HEK293 (cell line): ENCODE measurements around the gene SRR.

Experiments
- CTCF ChIA-PET: fragments of 350-600 bp; formaldehyde crosslinking; extraction: SDS; loops from one replicate; lab custom pipeline; 2021; ENCODE audit warnings: antibody characterized with exemption; lab: Yijun Ruan, JAX
- POLR2A ChIA-PET: fragments of 300-600 bp; formaldehyde crosslinking; extraction: SDS; loops from one replicate; lab custom pipeline; 2020; ENCODE audit warnings: antibody characterized with exemption, inconsistent platforms; lab: Yijun Ruan, JAX
- H3K27ac ChIP-seq: fragments of 200-500 bp; sonication (Bioruptor generic); 2 replicates; pipeline ENCODE4 v1.5.1; 2014; ENCODE audit warnings: low read depth, low read length, control low read depth, inconsistent platforms; ENCODE audit errors: extremely low read depth
- H3K36me3 ChIP-seq, 2 experiments: fragments of 200-500 bp in 1 of 2; sonication (Bioruptor generic) in 1 of 2; 1 replicate in 1 of 2; 2 replicates in 1 of 2; pipeline ENCODE4 v1.5.1; 2014 to 2017; ENCODE audit warnings: inconsistent platforms in 2 of 2, low read length in 2 of 2; ENCODE audit not compliant: control insufficient read depth in 2 of 2, insufficient read depth in 1 of 2
- H3K4me1 ChIP-seq: fragments of 200-500 bp; sonication (Bioruptor generic); 2 replicates; pipeline ENCODE4 v1.5.1; 2014; ENCODE audit warnings: mild to moderate bottlenecking, low read length, inconsistent platforms; ENCODE audit not compliant: control insufficient read depth, insufficient read depth
- H3K4me3 ChIP-seq: 2 replicates; pipeline ENCODE4 v1.5.1; 2011; ENCODE audit warnings: low read depth, mild to moderate bottlenecking, control low read depth, low read length, moderate library complexity
- H3K9me3 ChIP-seq: fragments of 200-500 bp; sonication (Bioruptor generic); 2 replicates; pipeline ENCODE4 v1.5.1; 2014; ENCODE audit warnings: low read depth, low read length, inconsistent platforms; ENCODE audit not compliant: control insufficient read depth, insufficient read depth
- ELK4 ChIP-seq: IDR thresholded peaks from 2 replicates; pipeline ENCODE4 v1.6.1; 2011; ENCODE audit warnings: mild to moderate bottlenecking, low read depth, low read length, borderline replicate concordance
- IKZF3 ChIP-seq: fragments of 450-650 bp; IDR thresholded peaks from 2 replicates; pipeline ENCODE4 v1.5.0; 2018; ENCODE audit warnings: missing biosample characterization, mild to moderate bottlenecking, missing genetic modification characterization, moderate library complexity
- KLF8 ChIP-seq: fragments of 450-650 bp; formaldehyde crosslinking; IDR thresholded peaks from 2 replicates; pipeline ENCODE4 v1.5.1; 2016; ENCODE audit warnings: missing biosample characterization, missing genetic modification characterization
- OVOL3 ChIP-seq: fragments of 450-650 bp; formaldehyde crosslinking; IDR thresholded peaks from 2 replicates; pipeline ENCODE4 v1.5.1; 2016; ENCODE audit warnings: missing biosample characterization, missing genetic modification characterization
- PATZ1 ChIP-seq: fragments of 450-650 bp; formaldehyde crosslinking; IDR thresholded peaks from 2 replicates; pipeline ENCODE4 v1.5.1; 2016; ENCODE audit warnings: missing biosample characterization, missing genetic modification characterization
- PRDM1 ChIP-seq: fragments of 450-650 bp; formaldehyde crosslinking; IDR thresholded peaks from 2 replicates; pipeline ENCODE4; 2016; ENCODE audit warnings: missing biosample characterization, missing genetic modification characterization
- SCRT1 ChIP-seq: fragments of 450-650 bp; formaldehyde crosslinking; IDR thresholded peaks from 2 replicates; pipeline ENCODE4 v1.5.1; 2016; ENCODE audit warnings: missing biosample characterization, missing genetic modification characterization, borderline replicate concordance
- SP2 ChIP-seq: fragments of 450-650 bp; formaldehyde crosslinking; IDR thresholded peaks from 2 replicates; pipeline ENCODE4 v1.5.1; 2016; ENCODE audit warnings: missing biosample characterization, missing genetic modification characterization
- TRIM28 ChIP-seq: IDR thresholded peaks from 2 replicates; pipeline ENCODE4 v1.6.1; 2011; ENCODE audit warnings: low read length, control low read depth, borderline replicate concordance
- WT1 ChIP-seq: fragments of 450-650 bp; formaldehyde crosslinking; IDR thresholded peaks from 2 replicates; pipeline ENCODE4 v1.5.1; 2016; ENCODE audit warnings: missing biosample characterization, missing genetic modification characterization
- ZBTB1 ChIP-seq: fragments of 450-650 bp; formaldehyde crosslinking; IDR thresholded peaks from 2 replicates; pipeline ENCODE4 v1.5.1; 2016; ENCODE audit warnings: missing biosample characterization, missing genetic modification characterization
- ZBTB21 ChIP-seq: fragments of 450-650 bp; formaldehyde crosslinking; IDR thresholded peaks from 2 replicates; pipeline ENCODE4 v1.5.1; 2017; ENCODE audit warnings: missing biosample characterization, missing genetic modification characterization
- ZEB2 ChIP-seq: fragments of 450-650 bp; formaldehyde crosslinking; IDR thresholded peaks from 2 replicates; pipeline ENCODE4 v1.5.1; 2016; ENCODE audit warnings: missing biosample characterization, missing genetic modification characterization
- ZFHX2 ChIP-seq: fragments of 450-650 bp; formaldehyde crosslinking; conservative IDR thresholded peaks from 2 replicates; pipeline ENCODE4 v1.5.1; 2016; ENCODE audit warnings: missing biosample characterization, missing genetic modification characterization
- ZIC2 ChIP-seq: fragments of 450-650 bp; formaldehyde crosslinking; IDR thresholded peaks from 2 replicates; pipeline ENCODE4 v1.5.1; 2016; ENCODE audit warnings: missing biosample characterization, missing genetic modification characterization
- ZNF16 ChIP-seq: fragments of 450-650 bp; formaldehyde crosslinking; IDR thresholded peaks from 2 replicates; pipeline ENCODE4 v1.5.1; 2016; ENCODE audit warnings: low read depth, missing biosample characterization, missing genetic modification characterization
- ZNF239 ChIP-seq: fragments of 450-650 bp; formaldehyde crosslinking; IDR thresholded peaks from 2 replicates; pipeline ENCODE4 v1.5.1; 2016; ENCODE audit warnings: missing biosample characterization, missing genetic modification characterization
- ZNF292 ChIP-seq: fragments of 450-650 bp; formaldehyde crosslinking; IDR thresholded peaks from 2 replicates; pipeline ENCODE4 v1.5.1; 2016; ENCODE audit warnings: low read depth, missing biosample characterization, missing genetic modification characterization, borderline replicate concordance
- ZNF324 ChIP-seq: fragments of 450-650 bp; formaldehyde crosslinking; IDR thresholded peaks from 2 replicates; pipeline ENCODE4 v1.5.1; 2016; ENCODE audit warnings: missing biosample characterization, missing genetic modification characterization
- ZNF362 ChIP-seq: fragments of 450-650 bp; formaldehyde crosslinking; IDR thresholded peaks from 2 replicates; pipeline ENCODE4 v1.5.1; 2016; ENCODE audit warnings: missing biosample characterization, missing genetic modification characterization
- ZNF530 ChIP-seq: fragments of 450-650 bp; formaldehyde crosslinking; IDR thresholded peaks from 2 replicates; pipeline ENCODE4 v1.5.1; 2016; ENCODE audit warnings: low read depth, missing biosample characterization, missing genetic modification characterization
- ZNF544 ChIP-seq: fragments of 450-650 bp; formaldehyde crosslinking; IDR thresholded peaks from 2 replicates; pipeline ENCODE4 v1.5.0; 2017; ENCODE audit warnings: missing biosample characterization, missing genetic modification characterization
- ZNF558 ChIP-seq: fragments of 450-650 bp; formaldehyde crosslinking; IDR thresholded peaks from 2 replicates; pipeline ENCODE4 v1.5.1; 2016; ENCODE audit warnings: missing biosample characterization, missing genetic modification characterization
- ZNF629 ChIP-seq: fragments of 450-650 bp; formaldehyde crosslinking; IDR thresholded peaks from 2 replicates; pipeline ENCODE4 v1.5.1; 2017; ENCODE audit warnings: missing biosample characterization, missing genetic modification characterization
- ZNF660 ChIP-seq: fragments of 450-650 bp; IDR thresholded peaks from 2 replicates; pipeline ENCODE4 v1.5.1; 2018; ENCODE audit warnings: missing biosample characterization, mild to moderate bottlenecking, missing genetic modification characterization
- ZNF677 ChIP-seq: fragments of 450-650 bp; IDR thresholded peaks from 2 replicates; pipeline ENCODE4 v1.5.0; 2018; ENCODE audit warnings: missing biosample characterization, mild to moderate bottlenecking, missing genetic modification characterization, moderate library complexity
- ZSCAN16 ChIP-seq: fragments of 450-650 bp; formaldehyde crosslinking; IDR thresholded peaks from 2 replicates; pipeline ENCODE4 v1.5.1; 2016; ENCODE audit warnings: missing biosample characterization, missing genetic modification characterization
- ZSCAN30 ChIP-seq: fragments of 450-650 bp; IDR thresholded peaks from 2 replicates; pipeline ENCODE4 v1.5.1; 2018; ENCODE audit warnings: missing biosample characterization, mild to moderate bottlenecking, missing genetic modification characterization, moderate library complexity
- ZSCAN4 ChIP-seq: fragments of 450-650 bp; formaldehyde crosslinking; IDR thresholded peaks from 2 replicates; pipeline ENCODE4 v1.5.1; 2017; ENCODE audit warnings: missing biosample characterization, missing genetic modification characterization

The SRR gene

GRCh38 chr17:2347805-2348685 lies 44.3 kb downstream of the SRR start (continued):
- peak; percentile 81 for TF ChIP-seq PRDM1 (tag by site-specific recombination)
- TF ChIP-seq KLF8, result 0 out of 2 replicates have a peak, but pooled peaks have one; percentile 34
- TF ChIP-seq ZNF292, result no peak
- peak; percentile 52 for TF ChIP-seq SP2 (tag by site-specific recombination)
- no peak for TF ChIP-seq ZNF530 (tag by site-specific recombination)
- peak; percentile 79 for TF ChIP-seq PATZ1 (tag by site-specific recombination)
- TF ChIP-seq TRIM28, result peak; percentile 86
- peak; percentile 92 for TF ChIP-seq ZIC2 (tag by site-specific recombination)
- peak; percentile 76 for TF ChIP-seq WT1
- peak; percentile 87 for TF ChIP-seq ZEB2 (tag by site-specific recombination)
- TF ChIP-seq IKZF3 (tag by site-specific recombination), result peak; percentile 77
- TF ChIP-seq ZNF677 (tag by site-specific recombination), result no peak

- Histone ChIP-seq H3K4me1 (peaks cover 12% of the 10 kb centered on the region), H3K27ac (no peak overlapping the region), H3K9me3 (no peaks in the 10 kb centered on the region), H3K4me3 (no peak overlapping the region), H3K36me3 (no peaks in the 10 kb centered on the region; a peak in 1 of 3 replicates)
- ChIA-PET POLR2A (interaction anchor here (0.5 kb wide), 1 partner anchor 326 kb away, joined by 3 read pairs; the partner anchor contains the start of gene RTN4RL1), CTCF (interaction anchor here (0.7 to 4.5 kb wide), 4 partner anchors 15 to 537 kb away, joined by 3 to 110 read pairs (median 4); partner anchors contain the start of genes SGSM2 and TSR1)
- TF ChIP-seq ZSCAN16 (tag by site-specific recombination) (no peak), ZFHX2 (tag by site-specific recombination) (no peak), ZSCAN30 (tag by site-specific recombination) (no peak), ELK4 (no peak), ZNF558 (tag by site-specific recombination) (no peak), OVOL3 (tag by site-specific recombination) (no peak), ZNF239 (tag by site-specific recombination) (no peak), ZBTB1 (tag by site-specific recombination) (no peak), SCRT1 (no peak), ZNF362 (no peak), ZBTB21 (tag by site-specific recombination) (no peak), ZNF16 (tag by site-specific recombination) (no peak), ZNF324 (tag by site-specific recombination) (no peak), ZSCAN4 (tag by site-specific recombination) (no peak), ZNF629 (tag by site-specific recombination) (no peak), ZNF660 (tag by site-specific recombination) (no peak), ZNF544 (tag by site-specific recombination) (no peak)
Observed at GRCh38 chr17:2351269-2351668, 47.5 kb downstream of the SRR start.
